Omental fat pad (tissue), 4 donors: ENCODE results near the gene TRIB2. TPM values are rescaled to one million over a fixed set of nuclear protein-coding genes. Genes with fewer than 3 reads are reported as not detected.
"Not testable (repeated sequence)": the region's sequence is repeated elsewhere in the genome, so short reads cannot be mapped to it uniquely, and the experiment has no call there.

ENCODE experiments used
- ATAC-seq: fragments of 150-250 bp; one replicate; pipeline ENCODE4 v1.9.1; 2016; ENCODE audit warnings: mild to moderate bottlenecking, moderate library complexity; ENCODE audit not compliant: low FRiP score
- DNase-seq: peaks from one replicate; pipeline ENCODE4 v3.0.0-alpha.2; 2019; ENCODE audit warnings: low spot score
- CTCF ChIP-seq, 3 donors: fragments of 450-650 bp; IDR thresholded peaks; one replicate each; pipeline ENCODE4 v1.5.1; 2016 to 2017; ENCODE audit warnings: antibody characterized with exemption in 3 of 3, mild to moderate bottlenecking in 3 of 3, moderate library complexity in 2 of 3
- total RNA-seq, 4 donors: library from RNA; depleted of rRNA; stranded (reverse); fragments of >200 nt; gene quantifications; one replicate each; pipeline ENCODE4 v1.1.0, GENCODE V29; 2016

The TRIB2 gene
- total RNA-seq, 4 donors from 2014 or later = 27.8 to 144 (median 63.2) TPM

DNA sequence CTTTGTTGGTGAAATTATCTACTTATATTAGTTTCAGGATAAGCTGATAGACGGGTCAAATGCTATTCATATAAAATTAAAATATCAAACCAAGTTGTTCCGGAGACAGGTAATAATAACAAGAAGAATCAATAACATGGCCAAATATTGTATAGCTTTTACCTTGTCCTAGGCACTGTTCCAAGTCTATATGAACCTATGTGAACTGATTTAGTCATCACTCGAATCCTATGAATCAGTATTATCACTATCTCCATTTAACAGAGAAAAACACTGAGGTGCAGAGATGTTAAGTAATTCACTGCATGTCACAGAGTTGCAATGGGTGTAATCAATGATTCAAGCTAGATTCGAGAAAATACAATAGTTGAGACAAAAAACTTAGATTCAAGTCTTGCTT is 40.0 kb upstream of the TRIB2 start:
- ATAC-seq = no peak
- no peak for TF ChIP-seq CTCF (IDR thresholded peaks at IDR 0.05)
- DNase-seq = no peak

GRCh38 chr2:12678186-12678585 is 38.5 kb upstream of the TRIB2 start:
- ATAC-seq (no peak), DNase-seq (no peak)

DNA sequence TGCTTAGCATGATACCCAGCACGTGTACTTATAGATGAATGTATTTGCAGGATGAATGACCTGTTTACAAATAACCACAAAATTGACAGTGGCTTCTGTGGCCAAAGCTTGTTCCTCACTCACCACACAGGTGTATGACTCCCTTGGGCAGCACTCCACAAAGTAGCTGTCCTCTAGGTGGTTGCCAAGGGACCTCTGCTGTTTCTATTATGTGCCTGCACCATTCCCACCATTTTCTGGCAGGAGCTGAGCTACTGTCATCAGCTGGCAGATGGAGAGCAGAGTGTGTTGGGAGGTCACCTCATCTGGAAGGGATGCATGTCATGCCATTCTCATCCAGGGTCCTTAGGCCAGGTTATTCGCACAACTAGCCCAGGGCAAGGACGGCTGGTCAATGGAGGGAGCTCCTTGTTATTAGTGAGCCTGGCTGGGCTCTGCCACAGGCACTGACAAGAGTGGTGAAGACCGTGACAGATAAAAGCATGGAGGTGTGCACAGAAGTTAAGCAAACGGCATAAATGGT is 37.1 kb upstream of the TRIB2 start:
- no peak for TF ChIP-seq CTCF (IDR thresholded peaks at IDR 0.05)
- no peak for ATAC-seq
- no peak for DNase-seq

More at GRCh38 chr2:12678186-12678585, 38.5 kb upstream of the TRIB2 start:
- no peak for TF ChIP-seq CTCF (IDR thresholded peaks at IDR 0.05)

DNA sequence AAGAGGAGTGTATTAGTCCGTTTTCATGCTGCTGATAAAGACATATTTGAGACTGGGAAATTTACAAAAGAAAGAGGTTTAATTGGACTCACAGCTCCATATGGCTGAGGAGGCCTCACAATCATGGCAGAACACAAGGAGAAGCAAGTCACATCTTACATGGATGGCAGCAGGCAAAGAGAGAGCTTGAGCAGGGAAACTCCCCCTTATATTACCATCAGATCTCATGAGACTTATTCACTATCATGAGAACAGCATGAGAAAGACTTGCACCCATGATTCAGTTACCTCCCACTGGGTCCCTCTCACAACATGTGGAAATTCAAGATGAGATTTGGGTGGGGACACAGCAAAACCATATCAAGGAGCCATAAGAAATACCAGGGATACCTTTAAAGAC is 36.6 kb upstream of the TRIB2 start:
- not testable (repeated sequence) for ATAC-seq, DNase-seq

DNA sequence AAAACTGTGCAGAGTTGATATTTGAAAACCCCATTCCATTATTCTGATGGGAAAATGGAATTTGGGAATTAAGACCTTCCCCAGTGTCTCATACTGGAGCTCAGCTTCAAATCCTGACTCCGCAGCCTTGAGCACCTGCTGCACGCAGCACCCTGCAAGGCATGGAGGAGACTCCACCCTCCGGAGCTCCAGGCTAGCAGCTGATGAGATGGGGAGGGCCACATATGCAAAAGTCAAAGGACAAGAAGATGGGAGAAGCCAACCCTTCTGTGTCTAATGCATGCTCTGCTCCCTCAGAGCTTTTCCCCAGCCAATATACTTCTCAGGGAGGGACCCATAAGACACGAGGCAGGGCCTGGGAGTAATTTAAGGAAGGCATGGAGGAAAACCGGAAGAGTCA is 34.7 kb upstream of the TRIB2 start:
- DNase-seq = no peak
- no peak for TF ChIP-seq CTCF (IDR thresholded peaks at IDR 0.05)
- ATAC-seq = no peak

GRCh38 chr2:12683457-12684100 is 33.2 kb upstream of the TRIB2 start:
- no peak for ATAC-seq
- no peak for TF ChIP-seq CTCF (IDR thresholded peaks at IDR 0.05)
- DNase-seq = no peak

DNA sequence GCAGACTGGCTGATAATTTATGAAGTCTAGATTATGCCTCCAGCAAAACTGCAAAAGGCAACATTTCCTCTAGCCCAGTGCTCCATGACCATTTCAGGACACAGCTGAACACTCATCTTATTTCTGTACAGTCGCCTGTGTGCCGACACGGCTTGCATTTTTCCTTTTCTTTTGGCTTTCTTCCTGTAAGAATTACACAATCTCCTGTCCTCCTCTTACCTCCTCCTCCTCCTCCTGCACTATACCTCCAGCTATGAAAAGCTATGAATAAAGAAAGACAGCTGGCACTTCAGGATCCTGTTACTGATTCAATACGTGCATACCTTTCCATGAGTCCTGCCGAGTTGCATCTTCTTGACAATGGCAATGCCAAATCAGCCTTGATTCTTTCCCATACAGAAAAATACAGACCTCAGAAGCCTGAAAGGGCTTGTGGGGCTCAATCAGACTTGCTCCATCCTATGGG is 32.2 kb upstream of the TRIB2 start:
- no peak for TF ChIP-seq CTCF (IDR thresholded peaks at IDR 0.05)
- no peak for DNase-seq
- ATAC-seq = peak; percentile 74
